ENCODE results near the gene EDIL3.
A peak's percentile ranks its signal among the peaks of the same experiment; 100 is the strongest.

The EDIL3 gene

GRCh38 chr5:84251503-84251902, 133.2 kb downstream of the EDIL3 start:
- H2BK12ac ChIP-seq (ENCODE audit: low read length in 2 of 2) = no peak overlapping the region
- no peak overlapping the region for H3K4me3 ChIP-seq (ENCODE audit: insufficient read depth in 1 of 2, low read depth in 1 of 2, low read length in 2 of 2)
- no peak overlapping the region for H3K14ac ChIP-seq (ENCODE audit: low read length in 2 of 2)
- no peak overlapping the region for H2BK120ac ChIP-seq (ENCODE audit: low read depth, low read length)
- DNase-seq = no peak
- no peak overlapping the region for H2BK15ac ChIP-seq (ENCODE audit: low read depth, poor library complexity, severe bottlenecking)
- H2BK5ac ChIP-seq (ENCODE audit: low read depth, low read length, poor library complexity, severe bottlenecking) = no peak overlapping the region
- H3K27ac ChIP-seq (ENCODE audit: low read length, poor library complexity, severe bottlenecking) = no peak overlapping the region
- H3K4me2 ChIP-seq (ENCODE audit: low read length, poor library complexity, severe bottlenecking) = no peak overlapping the region
- H3K27me3 ChIP-seq (ENCODE audit: control insufficient read depth in 1 of 2, insufficient read depth in 1 of 2, low read length in 2 of 2) = no peaks in the 10 kb centered on the region
- no peaks in the 10 kb centered on the region for H3K36me3 ChIP-seq (ENCODE audit: control insufficient read depth in 1 of 2, insufficient read depth in 2 of 2, low read depth in 1 of 2, low read length in 2 of 2)
- H3K9me3 ChIP-seq (ENCODE audit: control insufficient read depth, low read length) = no peaks in the 10 kb centered on the region
- H3K23ac ChIP-seq (ENCODE audit: low read length in 2 of 2) = no peak overlapping the region
- no peak overlapping the region for H3K4ac ChIP-seq (ENCODE audit: low read depth in 1 of 2, low read length in 2 of 2)
- H4K91ac ChIP-seq (ENCODE audit: low read length) = no peak overlapping the region
- H3K18ac ChIP-seq (ENCODE audit: low read depth in 1 of 2, low read length in 2 of 2) = no peak overlapping the region
- no peaks in the 10 kb centered on the region for H3K4me1 ChIP-seq (ENCODE audit: control insufficient read depth, insufficient read depth, low read depth, low read length)
- no peak overlapping the region for H2AFZ ChIP-seq (ENCODE audit: low read depth, low read length)
- peaks cover 2% of the 10 kb centered on the region for H3K79me1 ChIP-seq (replicated peaks; ENCODE audit: low read length, poor library complexity, severe bottlenecking)
- H2AK5ac ChIP-seq (ENCODE audit: low read length, severe bottlenecking) = no peak overlapping the region
- no CpG with 5 or more reads among the region's 1 CpG for WGBS
- H3K9ac ChIP-seq (ENCODE audit: low read length) = no peak overlapping the region
- H4K8ac ChIP-seq (ENCODE audit: low read length) = no peak overlapping the region

GRCh38 chr5:84249918-84250630, 134.6 kb downstream of the EDIL3 start:
- Histone ChIP-seq H2AFZ (ENCODE audit: low read depth, low read length) (no peak overlapping the region), H3K36me3 (ENCODE audit: control insufficient read depth in 1 of 2, insufficient read depth in 2 of 2, low read depth in 1 of 2, low read length in 2 of 2) (no peaks in the 10 kb centered on the region), H3K4ac (ENCODE audit: low read depth in 1 of 2, low read length in 2 of 2) (no peak overlapping the region), H3K18ac (ENCODE audit: low read depth in 1 of 2, low read length in 2 of 2) (peak overlapping the region; percentile 24 to 43), H3K14ac (ENCODE audit: low read length in 2 of 2) (no peak overlapping the region), H3K9ac (ENCODE audit: low read length) (peak overlapping the region; percentile 4), H3K9me3 (ENCODE audit: control insufficient read depth, low read length) (no peaks in the 10 kb centered on the region), H3K27me3 (ENCODE audit: control insufficient read depth in 1 of 2, insufficient read depth in 1 of 2, low read length in 2 of 2) (no peaks in the 10 kb centered on the region), H2BK12ac (ENCODE audit: low read length in 2 of 2) (no peak overlapping the region), H4K91ac (ENCODE audit: low read length) (no peak overlapping the region), H2BK120ac (ENCODE audit: low read depth, low read length) (no peak overlapping the region), H3K27ac (ENCODE audit: low read length, poor library complexity, severe bottlenecking) (peak overlapping the region; percentile 99), H4K8ac (ENCODE audit: low read length) (no peak overlapping the region), H3K79me1 (replicated peaks; ENCODE audit: low read length, poor library complexity, severe bottlenecking) (peaks cover 2% of the 10 kb centered on the region), H2AK5ac (ENCODE audit: low read length, severe bottlenecking) (peak overlapping the region; percentile 48), H3K23ac (ENCODE audit: low read length in 2 of 2) (no peak overlapping the region), H3K4me2 (ENCODE audit: low read length, poor library complexity, severe bottlenecking) (peak overlapping the region; percentile 34), H2BK5ac (ENCODE audit: low read depth, low read length, poor library complexity, severe bottlenecking) (peak overlapping the region; percentile 79), H3K4me3 (ENCODE audit: insufficient read depth in 1 of 2, low read depth in 1 of 2, low read length in 2 of 2) (no peak overlapping the region), H2BK15ac (ENCODE audit: low read depth, poor library complexity, severe bottlenecking) (no peak overlapping the region), H3K4me1 (ENCODE audit: control insufficient read depth, insufficient read depth, low read depth, low read length) (no peaks in the 10 kb centered on the region)
- WGBS = 5% methylated on average over 3 of the region's 4 CpGs
- DNase-seq = peak; percentile 85

- Histone ChIP-seq H3K4me3 (ENCODE audit: insufficient read depth in 1 of 2, low read depth in 1 of 2, low read length in 2 of 2) (no peak overlapping the region), H2AK5ac (ENCODE audit: low read length, severe bottlenecking) (no peak overlapping the region), H3K14ac (ENCODE audit: low read length in 2 of 2) (no peak overlapping the region), H3K4me1 (ENCODE audit: control insufficient read depth, insufficient read depth, low read depth, low read length) (no peaks in the 10 kb centered on the region), H2BK120ac (ENCODE audit: low read depth, low read length) (no peak overlapping the region), H2BK15ac (ENCODE audit: low read depth, poor library complexity, severe bottlenecking) (no peak overlapping the region), H2BK12ac (ENCODE audit: low read length in 2 of 2) (no peak overlapping the region), H3K9me3 (ENCODE audit: control insufficient read depth, low read length) (no peaks in the 10 kb centered on the region), H2BK5ac (ENCODE audit: low read depth, low read length, poor library complexity, severe bottlenecking) (no peak overlapping the region), H3K4me2 (ENCODE audit: low read length, poor library complexity, severe bottlenecking) (no peak overlapping the region), H2AFZ (ENCODE audit: low read depth, low read length) (no peak overlapping the region), H3K18ac (ENCODE audit: low read depth in 1 of 2, low read length in 2 of 2) (no peak overlapping the region), H3K4ac (ENCODE audit: low read depth in 1 of 2, low read length in 2 of 2) (no peak overlapping the region), H3K27me3 (ENCODE audit: control insufficient read depth in 1 of 2, insufficient read depth in 1 of 2, low read length in 2 of 2) (no peaks in the 10 kb centered on the region), H4K91ac (ENCODE audit: low read length) (no peak overlapping the region), H3K9ac (ENCODE audit: low read length) (no peak overlapping the region), H3K36me3 (ENCODE audit: control insufficient read depth in 1 of 2, insufficient read depth in 2 of 2, low read depth in 1 of 2, low read length in 2 of 2) (no peaks in the 10 kb centered on the region), H4K8ac (ENCODE audit: low read length) (no peak overlapping the region), H3K23ac (ENCODE audit: low read length in 2 of 2) (no peak overlapping the region), H3K79me1 (replicated peaks; ENCODE audit: low read length, poor library complexity, severe bottlenecking) (peaks cover 6% of the 10 kb centered on the region), H3K27ac (ENCODE audit: low read length, poor library complexity, severe bottlenecking) (peak overlapping the region; percentile 4)
- peak; percentile 23 for DNase-seq
- 8% methylated on average over 3 of the region's 4 CpGs for WGBS
These were observed 136.7 kb downstream of the EDIL3 start for GRCh38 chr5:84248013-84248412.

GRCh38 chr5:84242286-84242685, 142.4 kb downstream of the EDIL3 start:
- Histone ChIP-seq H2BK15ac (ENCODE audit: low read depth, poor library complexity, severe bottlenecking) (no peak overlapping the region), H3K79me1 (replicated peaks; ENCODE audit: low read length, poor library complexity, severe bottlenecking) (peaks cover 10% of the 10 kb centered on the region), H3K4ac (ENCODE audit: low read depth in 1 of 2, low read length in 2 of 2) (peak overlapping the region in 1 of 2 experiments; percentile 28), H4K8ac (ENCODE audit: low read length) (no peak overlapping the region), H3K36me3 (ENCODE audit: control insufficient read depth in 1 of 2, insufficient read depth in 2 of 2, low read depth in 1 of 2, low read length in 2 of 2) (no peaks in the 10 kb centered on the region), H2BK5ac (ENCODE audit: low read depth, low read length, poor library complexity, severe bottlenecking) (no peak overlapping the region), H3K4me3 (ENCODE audit: insufficient read depth in 1 of 2, low read depth in 1 of 2, low read length in 2 of 2) (no peak overlapping the region), H3K9me3 (ENCODE audit: control insufficient read depth, low read length) (no peaks in the 10 kb centered on the region), H3K27ac (ENCODE audit: low read length, poor library complexity, severe bottlenecking) (peak overlapping the region; percentile 77), H3K4me2 (ENCODE audit: low read length, poor library complexity, severe bottlenecking) (no peak overlapping the region), H3K18ac (ENCODE audit: low read depth in 1 of 2, low read length in 2 of 2) (no peak overlapping the region), H2BK120ac (ENCODE audit: low read depth, low read length) (no peak overlapping the region), H3K23ac (ENCODE audit: low read length in 2 of 2) (no peak overlapping the region), H2AFZ (ENCODE audit: low read depth, low read length) (no peak overlapping the region), H3K4me1 (ENCODE audit: control insufficient read depth, insufficient read depth, low read depth, low read length) (peaks cover 4% of the 10 kb centered on the region), H3K9ac (ENCODE audit: low read length) (no peak overlapping the region), H2BK12ac (ENCODE audit: low read length in 2 of 2) (no peak overlapping the region), H2AK5ac (ENCODE audit: low read length, severe bottlenecking) (peak overlapping the region; percentile 22), H3K14ac (ENCODE audit: low read length in 2 of 2) (no peak overlapping the region), H4K91ac (ENCODE audit: low read length) (no peak overlapping the region), H3K27me3 (ENCODE audit: control insufficient read depth in 1 of 2, insufficient read depth in 1 of 2, low read length in 2 of 2) (no peaks in the 10 kb centered on the region)
- peak; percentile 46 for DNase-seq
- no CpG with 5 or more reads among the region's 3 CpGs for WGBS
